ENCODE results near the gene TXNDC17.

DNA sequence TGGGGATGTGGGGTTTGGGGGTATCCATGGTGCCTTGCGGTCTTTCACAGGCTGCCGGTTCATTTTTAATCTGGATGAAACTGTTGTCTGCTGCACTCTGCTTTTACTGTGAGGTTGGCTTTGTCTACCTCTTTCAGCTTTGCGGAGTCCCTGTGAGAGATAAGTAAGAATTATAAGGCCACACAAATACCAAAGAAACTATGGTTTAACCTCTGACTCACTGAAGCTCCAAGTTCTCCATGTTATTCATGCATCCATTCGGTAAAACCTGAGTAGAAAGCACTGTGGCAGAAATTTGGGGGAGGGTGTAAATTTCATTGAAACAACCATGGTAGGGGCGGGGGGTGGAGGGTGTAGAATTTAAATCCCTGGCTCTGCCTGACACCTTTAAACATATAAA lies 30.8 kb upstream of the TXNDC17 start:
- TF ChIP-seq, protein P1, sequence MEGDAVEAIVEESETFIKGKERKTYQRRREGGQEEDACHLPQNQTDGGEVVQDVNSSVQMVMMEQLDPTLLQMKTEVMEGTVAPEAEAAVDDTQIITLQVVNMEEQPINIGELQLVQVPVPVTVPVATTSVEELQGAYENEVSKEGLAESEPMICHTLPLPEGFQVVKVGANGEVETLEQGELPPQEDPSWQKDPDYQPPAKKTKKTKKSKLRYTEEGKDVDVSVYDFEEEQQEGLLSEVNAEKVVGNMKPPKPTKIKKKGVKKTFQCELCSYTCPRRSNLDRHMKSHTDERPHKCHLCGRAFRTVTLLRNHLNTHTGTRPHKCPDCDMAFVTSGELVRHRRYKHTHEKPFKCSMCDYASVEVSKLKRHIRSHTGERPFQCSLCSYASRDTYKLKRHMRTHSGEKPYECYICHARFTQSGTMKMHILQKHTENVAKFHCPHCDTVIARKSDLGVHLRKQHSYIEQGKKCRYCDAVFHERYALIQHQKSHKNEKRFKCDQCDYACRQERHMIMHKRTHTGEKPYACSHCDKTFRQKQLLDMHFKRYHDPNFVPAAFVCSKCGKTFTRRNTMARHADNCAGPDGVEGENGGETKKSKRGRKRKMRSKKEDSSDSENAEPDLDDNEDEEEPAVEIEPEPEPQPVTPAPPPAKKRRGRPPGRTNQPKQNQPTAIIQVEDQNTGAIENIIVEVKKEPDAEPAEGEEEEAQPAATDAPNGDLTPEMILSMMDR (IDR thresholded peaks at IDR 0.05), result no peak
- no peak for TF ChIP-seq POLR2AphosphoS5 (IDR thresholded peaks at IDR 0.05; ENCODE audit: low read depth, low read length)
- TF ChIP-seq SIN3A (IDR thresholded peaks at IDR 0.05; ENCODE audit: borderline replicate concordance, insufficient read depth, low read depth, low read length), result no peak
- TF ChIP-seq, protein P2, sequence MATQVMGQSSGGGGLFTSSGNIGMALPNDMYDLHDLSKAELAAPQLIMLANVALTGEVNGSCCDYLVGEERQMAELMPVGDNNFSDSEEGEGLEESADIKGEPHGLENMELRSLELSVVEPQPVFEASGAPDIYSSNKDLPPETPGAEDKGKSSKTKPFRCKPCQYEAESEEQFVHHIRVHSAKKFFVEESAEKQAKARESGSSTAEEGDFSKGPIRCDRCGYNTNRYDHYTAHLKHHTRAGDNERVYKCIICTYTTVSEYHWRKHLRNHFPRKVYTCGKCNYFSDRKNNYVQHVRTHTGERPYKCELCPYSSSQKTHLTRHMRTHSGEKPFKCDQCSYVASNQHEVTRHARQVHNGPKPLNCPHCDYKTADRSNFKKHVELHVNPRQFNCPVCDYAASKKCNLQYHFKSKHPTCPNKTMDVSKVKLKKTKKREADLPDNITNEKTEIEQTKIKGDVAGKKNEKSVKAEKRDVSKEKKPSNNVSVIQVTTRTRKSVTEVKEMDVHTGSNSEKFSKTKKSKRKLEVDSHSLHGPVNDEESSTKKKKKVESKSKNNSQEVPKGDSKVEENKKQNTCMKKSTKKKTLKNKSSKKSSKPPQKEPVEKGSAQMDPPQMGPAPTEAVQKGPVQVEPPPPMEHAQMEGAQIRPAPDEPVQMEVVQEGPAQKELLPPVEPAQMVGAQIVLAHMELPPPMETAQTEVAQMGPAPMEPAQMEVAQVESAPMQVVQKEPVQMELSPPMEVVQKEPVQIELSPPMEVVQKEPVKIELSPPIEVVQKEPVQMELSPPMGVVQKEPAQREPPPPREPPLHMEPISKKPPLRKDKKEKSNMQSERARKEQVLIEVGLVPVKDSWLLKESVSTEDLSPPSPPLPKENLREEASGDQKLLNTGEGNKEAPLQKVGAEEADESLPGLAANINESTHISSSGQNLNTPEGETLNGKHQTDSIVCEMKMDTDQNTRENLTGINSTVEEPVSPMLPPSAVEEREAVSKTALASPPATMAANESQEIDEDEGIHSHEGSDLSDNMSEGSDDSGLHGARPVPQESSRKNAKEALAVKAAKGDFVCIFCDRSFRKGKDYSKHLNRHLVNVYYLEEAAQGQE (IDR thresholded peaks at IDR 0.05; ENCODE audit: insufficient read depth in 1 of 2, low read depth in 2 of 2, low read length in 1 of 2), result no peak

Data from Panc1 (cell line).